OCI-LY1 (cell line): Measurements from ENCODE around the gene AEN.

Experiments used
- H2AFZ ChIP-seq: fragments of 200-600 bp; sonication (generic), shearing (Covaris generic); 2 replicates; pipeline ENCODE4 v1.6.0; 2014; ENCODE audit warnings: antibody characterized with exemption, mild to moderate bottlenecking, low read length
- H3F3A ChIP-seq: fragments of 200-600 bp; sonication (generic), shearing (Covaris generic); 2 replicates; pipeline ENCODE4 v1.6.0; 2014; ENCODE audit warnings: mild to moderate bottlenecking, antibody characterized with exemption, low read length, moderate library complexity; ENCODE audit not compliant: insufficient read depth
- H3K27ac ChIP-seq: fragments of 200-600 bp; sonication (generic); 2 replicates; pipeline ENCODE4 v1.5.1; 2014; ENCODE audit warnings: low read length, mixed run types, mild to moderate bottlenecking, low read depth; ENCODE audit not compliant: poor library complexity, severe bottlenecking
- H3K27me3 ChIP-seq: fragments of 200-600 bp; sonication (generic); 2 replicates; pipeline ENCODE4 v1.6.0; 2014; ENCODE audit warnings: antibody characterized with exemption, mild to moderate bottlenecking, low read length, moderate library complexity; ENCODE audit not compliant: insufficient read depth
- H3K36me3 ChIP-seq: fragments of 200-600 bp; sonication (generic); 2 replicates; pipeline ENCODE4 v1.6.1; 2014; ENCODE audit warnings: mild to moderate bottlenecking, antibody characterized with exemption, low read length, moderate library complexity, mixed read lengths; ENCODE audit not compliant: insufficient read depth
- H3K4me1 ChIP-seq: fragments of 200-600 bp; sonication (generic); 2 replicates; pipeline ENCODE4 v1.5.1; 2014; ENCODE audit warnings: mild to moderate bottlenecking, low read length, moderate library complexity; ENCODE audit not compliant: insufficient read depth, severe bottlenecking
- H3K4me2 ChIP-seq: fragments of 200-600 bp; sonication (generic), shearing (Covaris generic); 2 replicates; pipeline ENCODE4 v1.6.1; 2014; ENCODE audit warnings: low read length
- H3K4me3 ChIP-seq: fragments of 200-600 bp; sonication (generic); 2 replicates; pipeline ENCODE4 v1.5.1; 2014; ENCODE audit warnings: low read length, low read depth, mild to moderate bottlenecking, mixed read lengths; ENCODE audit not compliant: poor library complexity, severe bottlenecking
- H3K79me2 ChIP-seq: fragments of 200-600 bp; shearing (Covaris generic); 2 replicates; pipeline ENCODE4 v1.6.1; 2016; ENCODE audit warnings: mixed run types, low read length, mixed read lengths; ENCODE audit not compliant: insufficient read depth
- H3K9ac ChIP-seq: fragments of 200-600 bp; sonication (generic), shearing (Covaris generic); 2 replicates; pipeline ENCODE4 v1.6.1; 2014; ENCODE audit warnings: mild to moderate bottlenecking, low read length, mixed read lengths
- H3K9me2 ChIP-seq: fragments of 200-600 bp; sonication (generic), shearing (Covaris generic); 2 replicates; pipeline ENCODE4 v1.6.1; 2014; ENCODE audit warnings: low read depth, mild to moderate bottlenecking, low read length, mixed read lengths
- H3K9me3 ChIP-seq: fragments of 200-600 bp; shearing (Covaris generic); 2 replicates; pipeline ENCODE4 v1.6.1; 2014; ENCODE audit warnings: low read length, mixed read lengths
- H4K20me1 ChIP-seq: fragments of 200-600 bp; sonication (generic), shearing (Covaris generic); 2 replicates; pipeline ENCODE4 v1.6.0; 2016; ENCODE audit warnings: mild to moderate bottlenecking, low read length; ENCODE audit not compliant: insufficient read depth
- CTCF ChIP-seq: fragments of 200-600 bp; sonication (generic), shearing (Covaris generic); IDR thresholded peaks from 2 replicates; pipeline ENCODE4 v1.5.1; 2017; ENCODE audit warnings: mild to moderate bottlenecking, antibody characterized with exemption, low read length, moderate library complexity, mixed read lengths
- EZH2 ChIP-seq: fragments of 200-600 bp; sonication (generic), shearing (Covaris generic); IDR thresholded peaks from 2 replicates; pipeline ENCODE4 v1.8.0; 2017; ENCODE audit warnings: borderline replicate concordance, mixed run types, mild to moderate bottlenecking, antibody characterized with exemption, low read length, moderate library complexity, mixed read lengths

The AEN gene

GRCh38 chr15:88613074-88613944 lies 7.8 kb upstream of the AEN start:
- TF ChIP-seq CTCF (no peak), EZH2 (no peak)
- Histone ChIP-seq H2AFZ (no peak overlapping the region), H3F3A (no peaks in the 10 kb centered on the region), H3K36me3 (no peaks in the 10 kb centered on the region), H3K27ac (no peak overlapping the region), H3K4me3 (no peak overlapping the region), H3K4me1 (peaks cover 5% of the 10 kb centered on the region), H3K9me3 (no peaks in the 10 kb centered on the region), H3K9me2 (no peaks in the 10 kb centered on the region), H3K79me2 (no peaks in the 10 kb centered on the region), H3K27me3 (no peaks in the 10 kb centered on the region), H3K4me2 (no peak overlapping the region), H3K9ac (no peak overlapping the region), H4K20me1 (no peaks in the 10 kb centered on the region)

GRCh38 chr15:88615303-88616107 lies 5.6 kb upstream of the AEN start:
- Histone ChIP-seq H3K36me3 (no peaks in the 10 kb centered on the region), H3K9ac (no peak overlapping the region), H3K27me3 (no peaks in the 10 kb centered on the region), H3K4me3 (no peak overlapping the region), H3K79me2 (no peaks in the 10 kb centered on the region), H2AFZ (no peak overlapping the region), H3F3A (no peaks in the 10 kb centered on the region), H3K27ac (no peak overlapping the region), H3K4me2 (no peak overlapping the region), H3K9me3 (no peaks in the 10 kb centered on the region), H4K20me1 (no peaks in the 10 kb centered on the region), H3K9me2 (no peaks in the 10 kb centered on the region), H3K4me1 (peaks cover 7% of the 10 kb centered on the region)
- TF ChIP-seq CTCF (no peak), EZH2 (no peak)

GRCh38 chr15:88616240-88616639 lies 4.9 kb upstream of the AEN start:
- Histone ChIP-seq H3K27ac (no peak overlapping the region), H2AFZ (no peak overlapping the region), H3K36me3 (no peaks in the 10 kb centered on the region), H3K4me2 (no peak overlapping the region), H3K9me3 (no peaks in the 10 kb centered on the region), H3K4me1 (peaks cover 11% of the 10 kb centered on the region), H3K9ac (no peak overlapping the region), H3K9me2 (no peaks in the 10 kb centered on the region), H3K27me3 (no peaks in the 10 kb centered on the region), H3K4me3 (no peak overlapping the region), H3F3A (no peaks in the 10 kb centered on the region), H3K79me2 (no peaks in the 10 kb centered on the region), H4K20me1 (no peaks in the 10 kb centered on the region)
- TF ChIP-seq CTCF (no peak), EZH2 (no peak)
